Medulla oblongata (tissue), 1 donor: ENCODE results near the gene NUDT22.

Source experiments
- DNase-seq: peaks from one replicate; pipeline ENCODE4 v3.0.0-alpha.2; 2015; ENCODE audit errors: extremely low spot score

The NUDT22 gene

GRCh38 chr11:64227405-64227956, 1.4 kb downstream of the NUDT22 start:
- no peak for DNase-seq

DNA sequence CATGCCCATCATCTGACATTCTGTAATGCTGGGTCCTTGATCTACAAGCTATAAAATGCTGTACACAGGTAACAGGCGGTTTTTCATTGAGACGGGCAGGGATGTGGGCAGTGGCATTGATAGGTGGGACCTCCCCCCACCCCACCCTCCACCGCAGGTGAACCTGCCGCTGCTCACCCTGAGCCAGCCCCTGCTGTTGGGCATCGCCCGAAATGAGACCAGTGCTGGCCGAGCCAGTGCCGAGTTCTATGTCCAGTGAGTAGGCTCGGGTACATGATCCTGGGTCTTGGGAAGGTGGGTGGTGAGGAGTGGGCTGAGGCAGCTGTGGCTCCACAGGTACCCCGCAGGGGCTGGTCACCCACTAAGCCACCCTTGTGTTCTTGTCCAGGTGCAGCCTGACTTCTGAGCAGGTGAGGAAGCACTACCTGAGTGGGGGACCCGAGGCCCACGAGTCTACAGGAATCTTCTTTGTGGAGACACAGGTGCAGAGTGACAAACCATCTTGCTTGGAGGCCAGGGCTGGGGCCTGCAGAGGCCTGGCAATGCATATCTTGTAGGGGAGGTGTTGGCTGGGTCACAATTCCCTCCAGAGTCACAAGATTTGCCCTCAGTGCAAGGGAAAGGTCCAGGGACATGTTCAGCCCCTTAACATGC, 3.1 kb downstream of the NUDT22 start:
- DNase-seq = no peak

DNA sequence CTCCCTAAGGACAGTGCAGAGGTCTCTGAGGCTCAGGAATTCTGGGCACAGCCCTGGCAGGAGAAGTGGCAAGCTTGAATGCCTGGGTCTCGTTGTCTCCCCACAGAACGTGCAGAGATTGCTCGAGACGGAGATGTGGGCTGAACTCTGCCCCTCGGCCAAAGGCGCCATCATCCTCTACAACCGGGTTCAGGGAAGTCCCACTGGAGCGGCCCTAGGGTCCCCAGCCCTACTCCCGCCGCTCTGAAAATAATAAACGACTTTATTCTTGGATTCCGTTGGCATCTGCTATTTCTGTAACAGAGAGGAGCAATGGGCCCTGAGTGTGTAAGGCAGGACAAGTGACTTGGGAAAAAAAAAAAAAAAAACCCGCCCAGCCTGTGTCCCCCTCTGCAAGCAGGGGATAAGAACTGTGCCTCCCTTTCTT, 3.7 kb downstream of the NUDT22 start:
- no peak for DNase-seq

GRCh38 chr11:64230171-64230984, 4.3 kb downstream of the NUDT22 start, which contains the start of gene DNAJC4:
Gene DNAJC4, plus strand, starts transcription at chr11:64230548. Its CDS starts 307 bp downstream, at chr11:64230855.
- DNase-seq = peak; percentile 95

- no peak for DNase-seq
These were observed 4.9 kb downstream of the NUDT22 start for GRCh38 chr11:64230985-64231365.

- no peak for DNase-seq
These were observed 5.5 kb downstream of the NUDT22 start for GRCh38 chr11:64231546-64231945.

- no peak for DNase-seq
These were observed 6.3 kb downstream of the NUDT22 start for GRCh38 chr11:64232182-64232966.

- DNase-seq = no peak
These were observed 6.9 kb downstream of the NUDT22 start for GRCh38 chr11:64232967-64233315.

GRCh38 chr11:64233913-64234586, 8.0 kb downstream of the NUDT22 start, which contains the start of gene VEGFB:
Gene VEGFB, plus strand, starts transcription at chr11:64234584. Its CDS starts 250 bp downstream, at chr11:64234834.
- peak; percentile 82 for DNase-seq

DNA sequence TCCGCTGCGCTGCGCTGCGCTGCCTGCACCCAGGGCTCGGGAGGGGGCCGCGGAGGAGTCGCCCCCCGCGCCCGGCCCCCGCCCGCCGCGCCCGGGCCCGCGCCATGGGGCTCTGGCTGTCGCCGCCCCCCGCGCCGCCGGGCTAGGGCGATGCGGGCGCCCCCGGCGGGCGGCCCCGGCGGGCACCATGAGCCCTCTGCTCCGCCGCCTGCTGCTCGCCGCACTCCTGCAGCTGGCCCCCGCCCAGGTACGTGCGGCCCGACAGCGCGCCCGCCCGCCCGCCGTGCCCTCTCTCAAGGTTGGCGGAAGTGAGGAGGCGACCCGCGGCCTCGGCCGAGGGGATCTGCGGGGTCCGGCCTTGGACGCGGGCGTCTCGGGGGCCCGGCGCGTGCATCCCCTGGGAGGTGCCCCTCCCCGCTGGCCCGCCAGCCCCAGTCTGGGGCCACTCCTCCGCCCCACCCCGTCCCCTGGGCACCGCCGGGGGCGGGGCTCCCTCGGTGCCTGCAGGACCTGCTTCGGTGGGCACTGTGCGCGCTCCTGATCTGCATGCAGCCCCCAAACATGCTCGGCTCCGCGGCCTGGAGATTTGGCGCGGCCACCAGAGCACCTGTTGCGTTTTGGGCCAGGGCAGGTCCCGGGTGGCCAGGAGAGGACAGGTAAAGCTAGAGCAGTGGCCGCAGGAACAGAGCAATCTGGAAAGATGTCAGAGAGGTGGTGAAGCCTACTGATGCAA, 8.7 kb downstream of the NUDT22 start:
- peak; percentile 48 for DNase-seq

GRCh38 chr11:64235437-64236161, 9.5 kb downstream of the NUDT22 start:
- DNase-seq = no peak

DNA sequence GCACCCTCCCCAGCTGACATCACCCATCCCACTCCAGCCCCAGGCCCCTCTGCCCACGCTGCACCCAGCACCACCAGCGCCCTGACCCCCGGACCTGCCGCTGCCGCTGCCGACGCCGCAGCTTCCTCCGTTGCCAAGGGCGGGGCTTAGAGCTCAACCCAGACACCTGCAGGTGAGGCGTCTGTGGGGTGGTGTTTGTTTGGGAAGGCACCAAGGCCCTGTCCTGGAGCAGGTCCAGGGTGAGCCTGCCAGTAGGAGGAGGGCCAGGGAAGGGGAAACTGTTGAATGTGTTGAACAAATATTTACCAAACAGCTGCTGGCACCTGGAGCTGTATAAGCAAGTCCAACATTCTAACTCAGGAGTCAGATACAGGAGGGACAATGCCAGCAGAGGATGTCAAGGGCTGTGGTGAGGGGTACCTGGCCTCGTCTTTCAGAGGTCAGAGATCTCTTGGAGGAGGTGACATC, 11.4 kb downstream of the NUDT22 start:
- DNase-seq = no peak

GRCh38 chr11:64238076-64238475, 12.0 kb downstream of the NUDT22 start:
- no peak for DNase-seq

DNA sequence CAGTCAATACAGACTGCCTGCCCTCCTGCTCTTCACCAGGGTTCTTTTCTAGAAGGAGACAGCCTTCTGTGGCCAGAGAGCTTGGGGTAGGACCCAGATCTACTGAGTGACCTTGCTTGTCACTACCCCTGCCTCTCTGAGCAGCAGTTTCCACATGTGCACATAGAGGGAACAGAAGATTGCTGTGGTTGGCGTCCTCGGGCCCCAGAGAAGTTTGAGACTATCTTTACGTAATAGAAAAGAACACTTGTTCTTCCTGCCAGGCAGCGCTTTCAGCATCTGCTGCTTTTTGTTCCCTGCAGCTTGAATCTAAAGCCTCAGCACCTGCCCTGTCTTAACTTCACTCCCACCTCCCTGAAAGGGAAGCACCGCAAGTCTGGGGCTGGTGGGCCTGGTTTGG, 12.9 kb downstream of the NUDT22 start:
- no peak for DNase-seq

DNA sequence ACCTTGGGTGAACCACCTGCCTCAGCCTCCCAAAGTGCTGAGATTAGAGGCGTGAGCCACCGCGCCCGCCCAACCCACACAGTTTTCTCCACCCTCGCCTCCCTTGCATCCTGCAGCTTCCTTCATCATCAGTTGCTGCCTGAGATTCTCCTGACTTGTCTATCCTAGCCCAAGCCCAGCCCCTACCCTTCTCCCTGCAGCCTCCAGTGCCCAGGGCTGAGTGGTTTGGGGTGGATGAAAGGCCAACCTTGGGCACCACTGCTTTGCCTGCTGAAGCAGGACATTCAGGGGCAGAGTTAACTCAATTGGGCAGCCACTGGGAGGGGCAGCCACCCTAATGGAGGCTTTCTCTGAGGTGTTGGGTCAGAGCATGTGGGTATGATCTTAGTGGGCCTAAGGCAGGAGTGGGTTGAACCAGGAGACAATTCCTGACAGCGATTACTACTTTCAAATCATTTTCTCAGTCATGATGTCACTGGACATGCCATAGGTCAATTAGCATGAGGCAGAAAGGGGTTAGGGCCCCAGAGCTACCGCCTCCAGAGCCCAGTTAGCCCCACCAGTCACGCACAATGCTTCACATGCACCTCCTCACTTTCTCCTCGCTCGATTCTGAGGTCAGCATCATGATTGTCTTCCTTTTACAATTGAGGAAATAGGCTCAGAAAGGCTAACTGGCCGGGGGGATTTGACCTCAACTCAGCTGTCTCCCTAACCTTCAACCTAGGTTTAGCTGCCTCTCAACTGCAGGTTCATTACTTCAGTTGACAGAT, 13.8 kb downstream of the NUDT22 start:
- DNase-seq = peak; percentile 82

- DNase-seq = peak; percentile 98
These were observed 14.6 kb downstream of the NUDT22 start, which contains the start of gene FKBP2 for GRCh38 chr11:64240435-64241240. Gene FKBP2, plus strand, starts transcription at chr11:64241095. Its CDS starts 1,293 bp downstream, at chr11:64242388.

- peak; percentile 99 for DNase-seq
These were observed 15.1 kb downstream of the NUDT22 start for GRCh38 chr11:64241241-64241490.
